GM21381 (cell line): Measurements from ENCODE around the gene WARS2.
"Not testable (repeated sequence)": the region's sequence is repeated elsewhere in the genome, so short reads cannot be mapped to it uniquely, and the experiment has no call there.

Experiments
- ATAC-seq: cut with Tn5 transposase; IDR thresholded peaks from one replicate; pipeline ENCODE4 v1.9.1; 2021; ENCODE audit warnings: mild to moderate bottlenecking, moderate library complexity; ENCODE audit not compliant: unreplicated experiment

WARS2 gene

GRCh38 chr1:119141020-119141424 lies 569 bp upstream of the WARS2 start:
- ATAC-seq, result no peak

GRCh38 chr1:119139857-119140176 lies 636 bp downstream of the WARS2 start:
- peak; percentile 31 for ATAC-seq

GRCh38 chr1:119139403-119139802 lies 1.1 kb downstream of the WARS2 start:
- ATAC-seq, result peak; percentile 21

- ATAC-seq, result no peak
Measured at GRCh38 chr1:119136401-119136800, 4.1 kb downstream of the WARS2 start.

GRCh38 chr1:119133987-119134386 lies 6.5 kb downstream of the WARS2 start:
- ATAC-seq, result no peak

GRCh38 chr1:119132179-119132578 lies 8.3 kb downstream of the WARS2 start:
- no peak for ATAC-seq

GRCh38 chr1:119125874-119126273 lies 14.6 kb downstream of the WARS2 start:
- no peak for ATAC-seq

- no peak for ATAC-seq
Measured at GRCh38 chr1:119124764-119125163, 15.7 kb downstream of the WARS2 start.

GRCh38 chr1:119121872-119122271 lies 18.6 kb downstream of the WARS2 start:
- not testable (repeated sequence) for ATAC-seq

GRCh38 chr1:119116725-119117124 lies 23.7 kb downstream of the WARS2 start:
- no peak for ATAC-seq

- no peak for ATAC-seq
Measured at GRCh38 chr1:119115736-119116135, 24.7 kb downstream of the WARS2 start.

GRCh38 chr1:119115311-119115710 lies 25.1 kb downstream of the WARS2 start:
- ATAC-seq, result no peak

- ATAC-seq, result no peak
Measured at GRCh38 chr1:119114786-119115185, 25.7 kb downstream of the WARS2 start.

- ATAC-seq, result no peak
Measured at GRCh38 chr1:119112791-119113190, 27.7 kb downstream of the WARS2 start.

GRCh38 chr1:119112244-119112643 lies 28.2 kb downstream of the WARS2 start:
- ATAC-seq, result no peak

- no peak for ATAC-seq
Measured at GRCh38 chr1:119108988-119109387, 31.5 kb downstream of the WARS2 start.

GRCh38 chr1:119103764-119104163 lies 36.7 kb downstream of the WARS2 start:
- ATAC-seq, result no peak

GRCh38 chr1:119102051-119102450 lies 38.4 kb downstream of the WARS2 start:
- no peak for ATAC-seq

- no peak for ATAC-seq
Measured at GRCh38 chr1:119101563-119101962, 38.9 kb downstream of the WARS2 start.

- ATAC-seq, result no peak
Measured at GRCh38 chr1:119099775-119100174, 40.7 kb downstream of the WARS2 start.

GRCh38 chr1:119097380-119097779 lies 43.1 kb downstream of the WARS2 start:
- no peak for ATAC-seq

- ATAC-seq, result no peak
Measured at GRCh38 chr1:119093721-119094120, 46.7 kb downstream of the WARS2 start.

GRCh38 chr1:119091618-119092017 lies 48.8 kb downstream of the WARS2 start:
- ATAC-seq, result no peak

- ATAC-seq, result no peak
Measured at GRCh38 chr1:119090250-119090649, 50.2 kb downstream of the WARS2 start.
